HG03159 (cell line): Measurements from ENCODE around the gene MROH7.
"Not testable (repeated sequence)": the region's sequence is repeated elsewhere in the genome, so short reads cannot be mapped to it uniquely, and the experiment has no call there.

Source experiments
- ATAC-seq: cut with Tn5 transposase; IDR thresholded peaks from one replicate; pipeline ENCODE4 v1.9.1; 2021; ENCODE audit warnings: mild to moderate bottlenecking, moderate library complexity; ENCODE audit not compliant: unreplicated experiment

MROH7 gene

GRCh38 chr1:54609301-54609921 lies 32.2 kb upstream of the MROH7 start:
- no peak for ATAC-seq

- no peak for ATAC-seq
Observed at GRCh38 chr1:54610048-54610447, 31.5 kb upstream of the MROH7 start.

- no peak for ATAC-seq
Observed at GRCh38 chr1:54610601-54611580, 30.7 kb upstream of the MROH7 start.

DNA sequence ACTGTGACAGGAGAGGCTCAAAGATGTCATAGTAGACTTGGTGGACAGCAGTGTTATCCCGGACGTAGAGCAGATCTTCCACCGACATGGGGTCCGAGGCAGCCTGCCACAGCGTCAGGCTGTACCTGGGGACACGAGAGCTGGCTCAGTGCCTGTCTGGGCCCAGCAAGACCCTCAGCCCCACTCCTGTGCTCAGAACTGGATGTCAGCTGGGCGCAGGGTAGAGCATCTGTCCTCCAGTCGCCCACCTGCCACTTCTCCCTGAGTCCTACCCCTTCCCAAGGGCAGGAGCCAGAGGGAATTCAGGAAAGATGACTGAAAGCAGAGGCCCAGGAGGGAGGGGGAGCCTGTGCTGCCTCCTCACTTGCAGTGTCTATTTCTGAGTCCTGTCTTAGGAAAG lies 30.0 kb upstream of the MROH7 start:
- ATAC-seq = no peak

DNA sequence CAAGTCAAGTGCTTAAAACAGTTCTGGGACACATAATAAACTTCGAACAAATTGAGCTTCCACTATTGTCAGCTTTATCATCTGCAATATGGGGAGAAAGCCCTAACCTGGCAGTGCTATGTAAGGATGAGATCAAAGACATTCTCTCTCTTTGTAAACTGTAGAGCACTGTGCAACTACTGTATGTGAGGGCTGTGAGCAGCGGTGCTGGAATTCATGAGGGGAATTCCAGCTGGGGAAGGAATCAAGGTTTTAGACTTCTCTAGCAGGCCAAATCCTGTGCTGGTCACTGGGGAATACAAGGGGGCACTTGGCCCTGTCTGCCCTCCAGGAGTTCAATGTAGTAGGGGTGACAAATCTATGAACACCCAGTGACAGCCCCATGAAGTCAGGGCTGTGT lies 27.6 kb upstream of the MROH7 start:
- ATAC-seq = no peak

DNA sequence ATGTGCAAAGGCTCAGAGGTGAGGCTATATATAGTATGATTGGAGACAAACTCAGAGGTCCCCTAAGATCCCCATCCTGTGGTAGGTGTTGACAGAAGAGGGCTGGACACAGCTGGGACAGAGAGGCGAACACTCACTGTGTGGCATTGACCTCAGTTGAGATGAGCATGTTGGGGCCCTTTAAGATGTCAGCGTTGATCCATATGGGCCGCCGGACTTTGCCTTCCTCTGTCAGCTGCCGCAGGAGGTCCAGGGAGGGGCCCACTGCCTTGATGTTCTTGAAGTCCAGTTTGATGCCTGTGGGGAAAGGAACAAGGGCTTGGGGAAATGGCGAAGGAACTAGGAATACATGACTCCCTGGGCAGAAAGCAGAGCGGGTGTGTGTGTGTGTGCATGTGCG lies 27.0 kb upstream of the MROH7 start:
- ATAC-seq = no peak

GRCh38 chr1:54615531-54616279 lies 25.9 kb upstream of the MROH7 start:
- ATAC-seq = no peak

DNA sequence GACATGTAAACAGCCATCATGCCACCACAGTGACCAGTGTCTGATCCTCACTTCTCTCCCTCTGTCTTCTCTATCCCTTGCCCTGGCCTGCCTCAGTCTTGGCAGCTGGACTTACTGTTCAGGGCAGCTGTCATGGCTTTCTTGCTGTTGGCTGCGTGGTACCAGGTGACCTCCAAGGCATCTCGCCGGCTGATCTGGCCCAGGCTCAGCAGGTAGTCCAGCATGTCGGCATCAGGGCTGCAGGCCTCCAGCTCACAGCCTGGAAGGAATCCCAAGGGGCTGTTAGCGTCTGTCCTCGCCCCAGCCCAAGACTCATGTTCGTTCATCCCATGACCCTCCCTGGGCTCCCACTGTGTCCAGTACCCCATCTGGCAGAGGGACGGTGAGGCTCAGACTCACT lies 21.8 kb upstream of the MROH7 start:
- ATAC-seq = no peak

DNA sequence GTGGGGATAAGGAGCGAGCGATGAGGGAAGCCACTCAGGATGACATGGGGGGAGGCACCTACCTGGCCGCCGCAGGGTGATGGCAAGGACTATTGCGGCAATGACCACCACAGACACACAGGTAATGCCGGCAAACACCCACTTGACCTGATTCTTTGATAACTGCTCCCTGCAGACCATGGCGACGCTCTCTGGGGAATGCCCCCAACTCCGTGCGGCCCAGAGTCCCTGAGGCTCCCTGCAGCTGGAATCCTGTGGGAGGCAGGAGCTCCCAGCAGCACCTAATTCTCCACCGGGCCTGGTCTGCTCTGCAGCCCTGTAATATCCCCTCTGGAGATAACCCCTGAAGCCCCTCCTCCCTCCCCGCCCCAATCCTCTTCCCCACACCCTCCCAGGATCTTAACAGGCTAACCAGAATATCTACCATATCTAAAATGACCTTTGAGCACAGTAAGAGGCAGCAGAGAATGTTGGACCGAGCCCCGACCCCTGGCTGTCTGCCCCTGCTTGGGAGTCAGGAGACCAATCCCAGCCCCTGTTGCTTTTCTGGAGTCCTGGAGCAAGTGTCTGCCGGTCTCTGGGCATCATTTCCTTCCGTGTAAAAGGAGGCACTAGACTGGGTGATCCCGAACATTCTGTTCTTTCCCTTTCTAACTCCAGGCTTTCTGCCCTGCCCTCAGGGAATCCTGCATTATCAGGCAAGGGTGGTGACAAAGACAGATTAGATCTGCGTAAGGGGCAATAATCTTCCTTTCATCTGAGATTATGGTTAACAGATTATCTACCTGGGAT lies 18.2 kb upstream of the MROH7 start, which contains the start of gene FAM151A:
Gene FAM151A, minus strand, starts transcription at position 310 of the 792 bp plus-strand sequence. Its CDS starts 130 bp downstream, at position 180.
- ATAC-seq = no peak

- no peak for ATAC-seq
Observed at GRCh38 chr1:54624466-54625464, 16.8 kb upstream of the MROH7 start.

DNA sequence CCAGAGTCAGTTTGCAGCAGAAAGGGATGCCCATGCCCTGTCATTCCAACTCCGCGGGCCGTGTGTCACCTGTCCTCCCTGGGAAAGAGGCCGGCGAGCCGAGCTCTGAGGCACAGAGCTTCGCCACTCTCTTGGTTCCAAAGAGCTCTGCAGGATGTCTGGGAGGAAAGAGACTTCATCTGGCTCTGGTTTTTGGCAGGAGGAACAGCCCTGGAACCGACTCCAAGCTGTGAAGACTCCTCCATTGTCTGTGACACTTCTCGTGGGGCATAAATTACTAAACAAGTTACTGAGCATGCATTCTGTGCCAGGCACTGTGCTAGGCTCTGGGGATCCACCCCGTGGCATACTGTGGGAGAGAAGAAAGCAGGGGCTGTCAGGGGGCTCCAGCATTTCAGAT lies 14.4 kb upstream of the MROH7 start:
- no peak for ATAC-seq

DNA sequence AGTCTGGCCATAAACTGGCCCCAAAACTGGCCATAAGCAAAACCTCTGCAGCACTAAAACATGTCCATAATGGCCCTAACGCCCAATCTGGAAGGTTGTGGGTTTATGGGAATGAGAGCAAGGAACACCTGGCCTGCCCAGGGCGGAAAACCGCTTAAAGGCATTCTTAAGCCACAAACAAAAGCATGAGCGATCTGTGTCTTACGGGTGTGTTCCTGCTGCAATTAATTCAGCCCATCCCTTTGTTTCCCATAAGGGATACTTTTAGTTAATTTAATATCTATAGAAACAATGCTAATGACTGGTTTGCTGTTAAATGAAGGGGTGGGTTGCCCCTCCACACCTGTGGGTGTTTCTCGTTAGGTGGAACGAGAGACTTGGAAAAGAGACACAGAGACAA lies 5.8 kb upstream of the MROH7 start:
- ATAC-seq = not testable (repeated sequence)

DNA sequence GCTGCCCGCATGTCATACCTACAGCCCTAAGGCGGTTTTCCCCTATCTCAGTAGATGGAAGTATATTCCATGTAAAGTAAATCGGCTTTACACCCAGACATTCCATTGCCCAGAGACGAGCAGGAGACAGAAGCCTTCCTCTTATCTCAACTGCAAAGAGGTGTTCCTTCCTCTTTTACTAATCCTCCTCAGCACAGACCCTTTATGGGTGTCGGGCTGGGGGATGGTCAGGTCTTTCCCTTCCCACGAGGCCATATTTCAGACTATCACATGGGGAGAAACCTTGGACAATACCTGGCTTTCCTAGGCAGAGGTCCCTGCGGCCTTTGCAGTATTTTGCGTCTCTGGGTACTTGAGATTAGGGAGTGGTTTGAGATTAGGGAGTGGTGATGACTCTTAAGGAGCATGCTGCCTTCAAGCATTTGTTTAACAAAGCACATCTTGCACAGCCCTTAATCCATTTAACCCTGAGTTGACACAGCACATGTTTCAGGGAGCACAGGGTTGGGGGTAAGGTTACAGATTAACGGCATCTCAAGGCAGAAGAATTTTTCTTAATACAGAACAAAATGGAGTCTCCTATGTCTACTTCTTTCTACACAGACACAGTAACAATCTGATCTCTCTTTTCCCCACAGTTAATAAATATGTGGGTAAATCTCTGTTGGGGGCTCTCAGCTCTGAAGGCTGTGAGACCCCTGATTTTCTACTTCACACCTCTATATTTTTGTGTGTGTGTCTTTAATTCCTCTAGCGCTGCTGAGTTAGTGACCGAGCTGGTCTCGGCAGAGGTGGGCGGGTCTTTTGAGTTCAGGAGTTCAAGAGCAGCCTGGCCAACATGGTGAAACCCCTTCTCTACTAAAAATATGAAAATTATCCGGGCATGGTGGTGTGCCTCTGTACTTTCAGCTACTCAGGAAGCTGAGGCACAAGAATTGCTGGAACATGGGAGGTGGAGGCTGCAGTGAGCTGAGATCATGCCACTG lies 4.8 kb upstream of the MROH7 start:
- not testable (repeated sequence) for ATAC-seq

DNA sequence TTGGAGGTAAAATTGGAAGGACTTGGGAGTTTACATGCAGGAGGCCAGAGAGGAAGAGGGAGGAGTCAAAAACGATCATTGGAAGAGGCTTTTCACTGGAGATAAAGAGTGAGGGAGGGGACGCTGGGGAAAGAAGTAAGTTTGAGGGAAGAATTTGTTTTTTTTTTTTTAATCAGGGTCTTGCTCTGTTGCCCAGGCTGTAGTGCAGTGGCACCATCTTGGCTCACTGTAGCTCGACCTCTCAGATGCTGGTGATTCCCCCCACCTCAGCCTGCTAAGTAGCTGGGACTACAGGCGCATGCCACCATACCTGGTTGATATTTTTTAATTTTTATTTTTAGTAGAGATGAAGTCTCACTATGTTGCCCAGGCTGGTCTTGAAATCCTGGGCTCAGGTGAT lies 1.2 kb upstream of the MROH7 start:
- ATAC-seq = no peak

DNA sequence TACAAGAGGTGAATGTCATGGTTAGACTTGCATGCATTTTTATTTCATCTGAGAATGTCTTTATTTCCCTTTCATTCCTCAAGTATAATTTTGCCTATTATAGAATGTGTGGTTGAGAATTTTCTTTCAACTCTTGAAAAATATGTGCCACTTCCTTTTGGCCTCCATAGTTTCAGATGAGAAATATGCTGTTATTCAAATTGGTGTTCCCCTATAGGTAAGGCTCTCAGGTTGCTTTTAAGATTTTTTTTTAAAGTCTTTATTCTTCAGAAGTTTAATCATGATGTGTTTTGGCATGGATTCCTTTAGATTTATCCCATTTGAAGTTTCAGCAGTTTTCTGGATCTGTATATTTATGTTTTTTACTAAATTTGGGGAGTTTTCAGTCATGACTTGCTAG lies 2.1 kb downstream of the MROH7 start:
- no peak for ATAC-seq

DNA sequence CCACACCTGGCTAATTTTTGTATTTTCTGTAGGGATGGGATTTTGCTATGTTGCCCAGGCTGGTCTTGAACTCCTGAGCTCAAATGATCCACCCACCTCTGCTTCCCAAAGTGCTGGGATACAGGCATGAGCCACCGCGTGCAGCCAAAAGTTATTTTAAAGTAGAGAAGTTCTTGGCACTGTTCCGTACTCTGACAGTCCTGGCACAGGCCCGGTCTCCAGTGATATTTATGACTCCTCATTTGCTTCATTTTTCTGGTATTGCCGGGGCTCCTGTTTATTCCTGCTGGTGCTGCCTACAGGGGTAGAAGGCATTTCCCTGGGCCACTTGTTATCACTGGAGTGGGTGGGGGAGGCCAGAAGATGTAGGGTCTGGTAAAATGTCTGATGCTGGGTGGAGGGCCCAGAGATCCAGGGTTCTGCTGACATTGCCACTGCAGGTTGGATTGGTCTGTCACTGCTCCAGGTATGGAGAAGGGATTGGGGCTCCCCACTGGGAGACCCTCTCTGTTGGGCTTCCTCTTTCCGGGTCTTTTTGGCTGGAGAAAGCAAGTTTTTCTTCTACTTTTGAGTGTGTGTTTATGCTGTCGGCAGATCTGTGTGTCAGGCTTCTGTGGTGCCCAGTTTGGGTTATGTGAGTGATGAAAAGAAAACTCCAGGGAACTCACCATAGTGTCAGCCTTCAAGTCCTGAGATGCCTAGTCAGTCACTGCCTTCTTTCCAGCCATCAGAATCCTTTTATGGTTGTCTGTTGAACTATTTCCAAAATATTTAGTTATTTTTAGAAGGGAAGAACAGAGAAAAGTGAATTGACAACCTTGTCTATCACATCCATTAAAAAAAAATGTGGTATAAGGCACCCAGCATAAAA lies 4.5 kb downstream of the MROH7 start:
- ATAC-seq = no peak
